Lower lobe of right lung (tissue), 2 donors: Measurements from ENCODE around the gene CNPY2. TPM values are rescaled to one million over a fixed set of nuclear protein-coding genes. Genes with fewer than 3 reads are reported as not detected.
"Not testable (repeated sequence)": the region's sequence is repeated elsewhere in the genome, so short reads cannot be mapped to it uniquely, and the experiment has no call there.

Source experiments
- ATAC-seq, 2 donors: fragments of 200-7000 bp; cut with Tn5 transposase; one replicate each; pipeline ENCODE4 v1.9.1; 2020 to 2022; ENCODE audit warnings: mild to moderate bottlenecking in 2 of 2, moderate library complexity in 2 of 2
- DNase-seq: peaks from one replicate; pipeline ENCODE4 v3.0.0-alpha.2; 2020
- H3K27ac ChIP-seq: fragments of 200-600 bp; one replicate; pipeline ENCODE4 v1.8.0; 2022
- H3K27me3 ChIP-seq: fragments of 200-600 bp; one replicate; pipeline ENCODE4 v1.8.0; 2022; ENCODE audit warnings: low read depth
- H3K36me3 ChIP-seq: fragments of 200-600 bp; one replicate; pipeline ENCODE4 v1.8.0; 2022; ENCODE audit warnings: mild to moderate bottlenecking
- H3K4me1 ChIP-seq: fragments of 200-600 bp; one replicate; pipeline ENCODE4 v1.8.0; 2022
- H3K4me3 ChIP-seq: fragments of 200-600 bp; one replicate; pipeline ENCODE4 v1.8.0; 2022; ENCODE audit warnings: mild to moderate bottlenecking
- H3K9me3 ChIP-seq: fragments of 200-600 bp; one replicate; pipeline ENCODE4 v1.8.0; 2022
- CTCF ChIP-seq: fragments of 200-600 bp; IDR thresholded peaks from one replicate; pipeline ENCODE4 v1.8.0; 2022; ENCODE audit warnings: antibody characterized with exemption, mild to moderate bottlenecking
- intact Hi-C: fragments of 100-400 bp; cut with DNase I; formaldehyde crosslinking; loops from one replicate; pipeline ENCODE4 v1.11.0; 2022
- total RNA-seq: library from RNA; stranded (reverse); fragmentation: NEBNext Ultra II Directional; extraction: Animal tissue kit (Norgen Biotek cat#: 25700); gene quantifications from one replicate; pipeline ENCODE4 v1.2.1, GENCODE V29; 2021
- donor health status: DM: no; HTN: yes; CAD: no; lungs with severe emphysema.

CNPY2 gene
- total RNA-seq, 1 donor from 2014 or later: 91.5 TPM

DNA sequence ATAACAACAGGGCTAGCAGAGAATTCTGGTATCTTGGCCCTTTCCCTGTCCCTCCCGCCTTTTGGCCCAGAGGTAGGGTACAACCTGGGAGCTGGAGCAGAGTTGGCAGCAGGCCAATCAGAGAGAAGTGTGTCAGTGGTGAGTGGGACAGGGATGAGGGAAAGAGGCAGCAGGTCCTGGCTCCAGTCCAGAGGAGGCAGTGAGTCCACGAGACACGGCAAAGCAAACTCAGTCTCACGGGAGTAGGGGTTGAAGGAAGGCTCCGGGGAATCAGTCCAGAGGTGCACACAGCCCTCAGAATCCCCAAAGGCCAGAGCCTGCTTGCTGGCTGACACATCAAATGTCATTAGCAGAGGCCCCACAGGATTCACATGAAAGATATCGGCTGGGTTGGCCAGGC is 10.7 kb upstream of the CNPY2 start:
- DNase-seq: no peak

DNA sequence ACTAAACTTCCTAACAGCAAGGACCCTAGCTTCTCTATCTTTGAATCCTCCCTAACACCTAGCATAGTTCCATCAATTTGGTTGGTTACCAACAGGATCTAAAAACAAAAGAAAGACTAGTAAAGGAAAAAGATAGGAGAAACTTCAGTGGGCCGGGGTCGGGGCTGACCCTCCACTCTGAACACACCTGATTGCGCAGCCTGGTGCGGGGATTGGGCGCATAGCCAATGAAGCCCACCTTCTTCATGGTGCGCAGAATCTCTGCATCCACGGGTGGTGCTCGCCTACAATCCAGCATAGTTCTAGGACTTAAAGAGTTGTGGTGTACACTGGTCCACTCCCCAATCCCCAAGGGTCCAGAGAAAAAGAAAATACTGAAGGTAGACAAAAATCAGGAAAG is 10.3 kb upstream of the CNPY2 start:
- ATAC-seq (no peak), DNase-seq (no peak)
- peaks cover 73% of the 10 kb centered on the region for H3K36me3 ChIP-seq
- intact Hi-C loops: no loop called here
- no peak overlapping the region for H3K4me3 ChIP-seq
- H3K27ac ChIP-seq: no peak overlapping the region
- no peaks in the 10 kb centered on the region for H3K9me3 ChIP-seq
- no peaks in the 10 kb centered on the region for H3K27me3 ChIP-seq
- TF ChIP-seq CTCF: no peak
- no peaks in the 10 kb centered on the region for H3K4me1 ChIP-seq

More for the DNA sequence above, 10.7 kb upstream of the CNPY2 start:
- H3K4me3 ChIP-seq: no peak overlapping the region
- no peak overlapping the region for H3K27ac ChIP-seq
- H3K27me3 ChIP-seq: no peaks in the 10 kb centered on the region
- no peaks in the 10 kb centered on the region for H3K4me1 ChIP-seq
- TF ChIP-seq CTCF: no peak
- peaks cover 71% of the 10 kb centered on the region for H3K36me3 ChIP-seq
- ATAC-seq: no peak
- H3K9me3 ChIP-seq: no peaks in the 10 kb centered on the region
- intact Hi-C loops: no loop called here

GRCh38 chr12:56324206-56324605 is 8.4 kb upstream of the CNPY2 start:
- Histone ChIP-seq H3K4me1 (no peaks in the 10 kb centered on the region), H3K9me3 (no peaks in the 10 kb centered on the region), H3K36me3 (peaks cover 92% of the 10 kb centered on the region), H3K27me3 (no peaks in the 10 kb centered on the region), H3K4me3 (no peak overlapping the region), H3K27ac (no peak overlapping the region)
- intact Hi-C loops: no loop called here
- TF ChIP-seq CTCF: no peak
- DNase-seq: no peak
- ATAC-seq: no peak

DNA sequence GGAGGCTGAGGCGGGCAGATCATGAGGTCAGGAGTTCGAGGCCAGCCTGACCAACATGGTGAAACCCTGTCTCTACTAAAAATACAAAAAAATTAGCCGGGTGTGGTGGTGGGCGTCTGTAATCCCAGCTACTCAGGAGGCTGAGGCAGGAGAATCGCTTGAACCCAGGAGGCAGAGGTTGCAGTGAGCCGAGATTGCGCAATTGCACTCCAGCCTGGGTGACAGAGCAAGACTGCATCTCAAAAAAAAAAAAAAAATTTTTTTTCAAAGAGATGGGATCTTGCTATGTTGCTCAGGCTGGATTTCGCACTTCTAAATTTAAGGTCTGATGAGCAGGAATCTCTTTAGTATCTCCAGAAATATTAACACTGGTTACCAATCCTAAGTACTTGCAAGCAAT is 5.8 kb upstream of the CNPY2 start:
- H3K36me3 ChIP-seq: peaks cover 86% of the 10 kb centered on the region

DNA sequence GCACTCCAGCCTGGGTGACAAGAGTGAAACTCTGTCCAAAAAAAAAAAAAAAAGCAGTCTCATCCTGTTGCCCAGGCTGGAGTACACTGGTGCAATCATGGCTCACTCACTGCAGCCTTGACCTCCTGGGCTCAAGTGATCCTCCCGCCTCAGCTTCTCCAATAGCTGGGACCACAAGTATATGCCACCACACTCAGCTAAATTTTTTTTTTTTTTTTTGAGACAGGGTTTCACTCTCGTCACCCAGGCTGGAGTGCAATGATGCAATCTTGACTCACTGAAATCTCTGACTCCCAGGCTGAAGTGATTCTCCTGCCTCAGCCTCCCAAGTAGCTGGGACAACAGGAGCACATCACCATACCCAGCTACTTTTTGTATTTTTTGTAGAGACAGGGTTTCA is 5.2 kb upstream of the CNPY2 start:
- H3K9me3 ChIP-seq: no peaks in the 10 kb centered on the region
- H3K36me3 ChIP-seq: peaks cover 81% of the 10 kb centered on the region
- H3K27ac ChIP-seq: no peak overlapping the region
- no peaks in the 10 kb centered on the region for H3K27me3 ChIP-seq
- DNase-seq (no peak), ATAC-seq (no peak)
- no peak for TF ChIP-seq CTCF
- no peak overlapping the region for H3K4me3 ChIP-seq
- peaks cover 5% of the 10 kb centered on the region for H3K4me1 ChIP-seq
- intact Hi-C loops: no loop called here

More for the DNA sequence above, 5.8 kb upstream of the CNPY2 start:
- H3K27ac ChIP-seq, H3K9me3 ChIP-seq, intact Hi-C loops, H3K27me3 ChIP-seq, DNase-seq, H3K4me3 ChIP-seq, H3K4me1 ChIP-seq, ATAC-seq: not testable (repeated sequence)

GRCh38 chr12:56317675-56318074 is 1.9 kb upstream of the CNPY2 start:
- no peak for TF ChIP-seq CTCF
- no peak for DNase-seq
- no peaks in the 10 kb centered on the region for H3K9me3 ChIP-seq
- ATAC-seq: no peak
- no peak overlapping the region for H3K27ac ChIP-seq
- H3K27me3 ChIP-seq: no peaks in the 10 kb centered on the region
- peaks cover 63% of the 10 kb centered on the region for H3K36me3 ChIP-seq
- no peak overlapping the region for H3K4me3 ChIP-seq
- intact Hi-C loops: no loop called here
- peaks cover 15% of the 10 kb centered on the region for H3K4me1 ChIP-seq
